GM12872 (cell line): ENCODE measurements around the gene RNU5B-1.

Source experiments
- TF ChIP-seq, protein P1 (sequence below): IDR thresholded peaks from 3 replicates; pipeline ENCODE4 v1.5.1; 2011; ENCODE audit warnings: low read depth, mild to moderate bottlenecking, low read length, moderate library complexity; ENCODE audit not compliant: insufficient read depth

RNU5B-1 gene

GRCh38 chr15:65329984-65330735, 25.7 kb downstream of the RNU5B-1 start:
- TF ChIP-seq, protein P1, sequence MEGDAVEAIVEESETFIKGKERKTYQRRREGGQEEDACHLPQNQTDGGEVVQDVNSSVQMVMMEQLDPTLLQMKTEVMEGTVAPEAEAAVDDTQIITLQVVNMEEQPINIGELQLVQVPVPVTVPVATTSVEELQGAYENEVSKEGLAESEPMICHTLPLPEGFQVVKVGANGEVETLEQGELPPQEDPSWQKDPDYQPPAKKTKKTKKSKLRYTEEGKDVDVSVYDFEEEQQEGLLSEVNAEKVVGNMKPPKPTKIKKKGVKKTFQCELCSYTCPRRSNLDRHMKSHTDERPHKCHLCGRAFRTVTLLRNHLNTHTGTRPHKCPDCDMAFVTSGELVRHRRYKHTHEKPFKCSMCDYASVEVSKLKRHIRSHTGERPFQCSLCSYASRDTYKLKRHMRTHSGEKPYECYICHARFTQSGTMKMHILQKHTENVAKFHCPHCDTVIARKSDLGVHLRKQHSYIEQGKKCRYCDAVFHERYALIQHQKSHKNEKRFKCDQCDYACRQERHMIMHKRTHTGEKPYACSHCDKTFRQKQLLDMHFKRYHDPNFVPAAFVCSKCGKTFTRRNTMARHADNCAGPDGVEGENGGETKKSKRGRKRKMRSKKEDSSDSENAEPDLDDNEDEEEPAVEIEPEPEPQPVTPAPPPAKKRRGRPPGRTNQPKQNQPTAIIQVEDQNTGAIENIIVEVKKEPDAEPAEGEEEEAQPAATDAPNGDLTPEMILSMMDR = no peak

- TF ChIP-seq, protein P1 = no peak
Observed at GRCh38 chr15:65330934-65331645, 26.6 kb downstream of the RNU5B-1 start.

- TF ChIP-seq, protein P1 = no peak
Observed at GRCh38 chr15:65331811-65332210, 27.3 kb downstream of the RNU5B-1 start.

- TF ChIP-seq, protein P1 = no peak
Observed at GRCh38 chr15:65332391-65333147, 28.1 kb downstream of the RNU5B-1 start.

DNA sequence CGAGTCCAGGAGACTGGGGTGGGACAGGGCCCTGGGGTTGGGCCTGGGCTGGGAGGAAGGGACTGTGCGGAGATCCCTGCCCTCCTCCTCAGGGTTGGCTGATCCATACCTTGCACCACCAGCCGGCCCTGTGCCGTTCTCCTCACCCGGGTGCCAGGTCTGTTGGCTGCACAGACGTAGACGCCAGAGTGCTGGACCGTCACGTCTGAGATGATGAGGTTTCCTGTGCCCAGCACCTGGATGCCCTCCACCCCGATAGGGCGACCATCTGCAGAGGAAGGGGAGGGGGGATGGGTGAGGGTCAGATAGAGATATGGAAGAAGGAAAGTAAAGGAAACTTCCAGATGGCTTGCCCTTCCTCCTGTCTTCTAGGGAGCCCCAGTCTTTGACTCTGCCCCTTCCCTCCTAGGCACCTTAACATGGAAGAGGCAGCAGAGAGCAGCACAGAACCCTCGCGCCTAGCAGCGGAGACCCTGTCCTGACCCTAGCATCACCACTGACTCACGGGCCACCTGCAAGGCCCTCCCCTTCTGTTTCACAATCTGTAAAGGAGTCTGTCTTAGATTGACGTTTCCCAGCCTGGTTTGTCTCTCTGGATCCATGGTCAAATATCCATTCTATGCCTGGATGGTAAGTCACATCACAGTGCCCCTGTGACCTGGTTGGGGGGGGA, 28.8 kb downstream of the RNU5B-1 start:
- TF ChIP-seq, protein P1 = no peak

GRCh38 chr15:65333856-65334255, 29.4 kb downstream of the RNU5B-1 start:
- TF ChIP-seq, protein P1 = no peak

- TF ChIP-seq, protein P1 = no peak
Observed at GRCh38 chr15:65334586-65335231, 30.2 kb downstream of the RNU5B-1 start.
